GM21367 (cell line): ENCODE results near the gene PWWP2B.

Experiments
- ATAC-seq: cut with Tn5 transposase; IDR thresholded peaks from one replicate; pipeline ENCODE4 v1.9.1; 2021; ENCODE audit not compliant: unreplicated experiment

Gene PWWP2B

DNA sequence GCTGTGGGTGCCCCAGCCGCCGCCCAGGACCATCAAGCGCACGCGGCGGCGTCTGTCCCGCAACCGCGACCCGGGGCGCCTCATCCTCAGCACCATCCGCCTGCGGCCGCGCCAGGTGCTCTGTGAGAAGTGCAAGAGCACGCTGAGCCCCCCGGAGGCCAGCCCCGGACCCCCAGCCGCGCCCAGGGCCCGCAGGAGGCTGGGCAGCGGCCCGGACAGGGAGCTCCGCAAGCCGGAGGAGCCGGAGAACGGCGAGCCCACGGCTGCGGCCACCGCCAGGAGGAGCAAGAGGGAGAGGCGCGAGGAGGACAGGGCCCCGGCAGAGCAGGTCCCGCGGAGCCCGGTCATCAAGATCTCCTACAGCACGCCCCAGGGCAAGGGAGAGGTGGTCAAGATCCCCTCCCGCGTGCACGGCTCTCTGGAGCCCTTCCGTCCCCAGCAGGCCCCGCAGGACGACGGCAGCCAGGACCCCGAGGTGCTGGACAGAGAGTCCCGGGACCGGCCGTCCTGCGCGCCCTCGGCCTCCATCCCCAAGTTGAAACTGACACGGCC, 8.0 kb downstream of the PWWP2B start:
- ATAC-seq: no peak

DNA sequence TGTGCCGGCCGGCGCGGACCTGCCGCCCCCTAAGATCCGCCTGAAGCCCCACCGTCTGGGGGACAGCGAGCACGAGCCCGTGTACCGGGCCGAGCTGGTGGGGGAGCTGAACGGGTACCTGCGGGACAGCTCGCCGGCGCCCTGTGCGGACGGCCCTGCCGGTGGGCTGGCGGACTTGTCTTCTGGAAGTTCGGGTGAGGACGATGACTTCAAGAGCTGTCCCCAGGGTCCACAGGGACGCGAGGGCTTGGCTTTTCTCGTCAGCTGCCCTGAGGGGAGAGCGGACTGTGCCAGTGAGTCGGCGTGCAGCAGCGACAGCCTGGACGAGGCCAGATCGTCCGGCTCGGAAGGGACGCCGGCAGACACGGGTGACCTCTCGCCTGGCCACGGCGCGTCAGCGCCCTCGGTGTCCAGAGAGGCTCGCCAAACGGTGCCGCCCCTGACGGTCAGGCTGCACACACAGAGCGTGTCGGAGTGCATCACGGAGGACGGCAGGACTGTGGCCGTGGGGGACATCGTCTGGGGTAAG, 8.5 kb downstream of the PWWP2B start:
- ATAC-seq: no peak

DNA sequence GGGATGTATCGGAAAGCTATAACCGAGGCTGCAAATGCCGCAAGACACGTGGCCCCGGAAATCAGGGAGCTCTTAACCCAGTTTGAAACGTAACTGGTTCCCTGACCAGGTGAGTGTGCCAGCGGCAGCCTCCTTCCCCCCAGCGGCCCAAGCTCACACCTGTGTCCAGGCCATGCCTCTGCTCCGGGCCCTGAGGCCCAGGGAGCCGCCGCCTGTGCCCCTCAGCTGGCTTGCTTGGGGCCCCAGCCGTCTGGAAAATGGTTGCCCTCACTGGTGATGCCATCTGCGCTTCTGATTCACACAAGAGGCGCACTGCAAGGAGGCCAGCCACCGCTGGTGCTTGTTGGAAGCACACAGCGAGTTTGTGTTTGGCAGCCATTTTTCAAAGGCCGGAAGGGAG, 9.2 kb downstream of the PWWP2B start:
- ATAC-seq: no peak

DNA sequence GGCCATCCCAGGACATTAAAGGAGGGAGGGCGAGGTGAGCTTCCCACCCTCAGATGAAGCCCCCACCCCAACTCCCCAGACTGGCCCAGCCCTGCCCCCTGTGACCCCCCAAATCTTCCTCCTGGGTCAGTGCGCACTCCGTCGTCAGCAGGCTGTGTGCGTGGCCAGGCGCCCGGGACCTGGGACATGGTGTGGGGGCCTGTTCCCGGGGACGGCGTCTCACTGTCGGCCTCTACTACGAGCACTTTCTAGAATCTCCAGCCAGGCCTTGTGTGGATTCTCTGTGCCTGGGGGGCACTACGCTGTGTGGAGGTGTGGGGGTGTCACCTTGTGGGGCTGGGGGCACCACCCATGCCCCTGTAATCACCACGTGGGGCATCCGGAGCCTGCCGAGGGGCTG, 9.8 kb downstream of the PWWP2B start:
- ATAC-seq: no peak

GRCh38 chr10:132407243-132407746, 10.3 kb downstream of the PWWP2B start:
- no peak for ATAC-seq

DNA sequence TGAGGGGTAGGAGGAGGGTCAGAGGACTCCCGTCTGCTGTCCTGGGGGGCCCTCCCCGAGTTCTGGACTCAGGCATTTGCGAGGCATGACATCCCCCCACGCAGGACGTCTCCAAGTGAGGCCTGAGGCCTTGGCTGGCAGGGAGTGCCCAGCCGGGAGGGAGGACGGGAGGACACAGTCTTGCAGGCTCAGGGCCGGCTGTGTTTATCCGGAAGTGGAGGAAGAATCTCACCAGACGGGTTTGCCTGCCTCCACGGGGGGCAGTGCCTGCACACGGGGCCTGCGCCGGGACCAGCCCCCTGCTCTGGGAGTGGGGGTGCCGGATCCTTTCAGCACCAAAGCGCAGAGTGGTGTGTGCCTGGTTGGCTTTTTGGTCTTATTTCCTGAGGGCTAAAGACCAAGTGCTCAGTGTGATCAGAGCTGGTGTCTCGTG, 10.9 kb downstream of the PWWP2B start:
- ATAC-seq: no peak

DNA sequence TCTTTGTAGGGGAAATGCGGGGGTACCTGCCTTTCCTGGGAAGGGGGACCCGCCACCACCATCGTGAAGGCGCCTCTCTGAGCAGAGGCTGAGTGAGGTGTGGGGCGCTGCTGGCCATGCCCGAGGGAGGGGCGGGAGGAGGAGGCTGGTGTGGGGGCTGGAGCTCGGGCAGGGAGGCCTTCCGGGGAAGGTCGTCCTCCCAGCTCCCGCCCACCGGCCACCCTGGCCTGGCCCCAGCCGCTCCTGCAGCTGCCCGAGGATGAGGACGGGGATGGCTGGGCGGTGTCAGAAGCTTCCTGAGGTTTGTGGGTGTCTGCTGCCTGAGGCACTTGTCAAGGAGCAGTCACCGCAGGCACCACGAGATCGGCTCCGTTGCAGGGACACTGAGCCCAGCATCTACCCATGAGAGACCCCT, 11.4 kb downstream of the PWWP2B start:
- no peak for ATAC-seq

- no peak for ATAC-seq
Observed at GRCh38 chr10:132408823-132409666, 12.0 kb downstream of the PWWP2B start.

GRCh38 chr10:132409667-132410028, 12.6 kb downstream of the PWWP2B start:
- no peak for ATAC-seq

- ATAC-seq: no peak
Observed at GRCh38 chr10:132410056-132410778, 13.2 kb downstream of the PWWP2B start.

DNA sequence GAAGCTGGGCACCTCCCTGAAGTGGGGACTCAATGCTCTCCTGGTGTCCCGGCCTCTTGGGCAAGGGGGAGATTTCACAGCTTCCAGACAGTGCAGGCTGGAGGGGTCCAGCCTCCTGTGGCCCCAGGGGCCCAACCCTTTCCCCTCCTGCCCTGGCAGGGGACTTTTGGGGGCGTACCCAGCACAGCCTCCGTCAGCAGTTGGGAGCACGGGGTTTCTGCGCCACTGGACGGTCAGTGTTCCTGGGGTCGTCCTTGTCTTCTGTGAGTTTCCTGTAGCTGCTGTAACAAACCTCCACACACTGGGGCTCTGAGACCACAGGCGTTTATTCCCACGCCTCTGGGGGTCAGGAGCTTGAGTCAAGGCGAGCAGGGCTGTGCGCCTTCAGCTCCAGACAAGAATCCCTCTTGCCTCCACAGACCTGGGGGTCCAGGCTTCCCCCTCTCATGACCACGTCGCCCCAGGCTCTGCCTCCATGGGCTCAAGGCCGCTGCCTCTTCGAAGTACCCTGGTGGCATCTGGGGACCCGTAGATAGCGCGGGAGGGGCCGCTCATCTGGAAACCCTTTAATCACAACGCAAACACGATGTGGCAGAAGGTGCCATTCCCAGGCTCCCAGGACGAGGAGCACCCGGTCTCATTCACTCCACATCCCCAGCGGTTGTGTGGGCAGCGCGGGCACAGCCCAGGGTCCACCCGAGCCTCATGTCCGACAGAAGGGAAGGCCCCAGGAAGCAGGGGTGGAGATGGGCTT, 14.0 kb downstream of the PWWP2B start:
- ATAC-seq: no peak

- no peak for ATAC-seq
Observed at GRCh38 chr10:132411561-132412253, 14.7 kb downstream of the PWWP2B start.

- ATAC-seq: no peak
Observed at GRCh38 chr10:132412316-132413192, 15.6 kb downstream of the PWWP2B start.

GRCh38 chr10:132413226-132414205, 16.5 kb downstream of the PWWP2B start:
- ATAC-seq: no peak

DNA sequence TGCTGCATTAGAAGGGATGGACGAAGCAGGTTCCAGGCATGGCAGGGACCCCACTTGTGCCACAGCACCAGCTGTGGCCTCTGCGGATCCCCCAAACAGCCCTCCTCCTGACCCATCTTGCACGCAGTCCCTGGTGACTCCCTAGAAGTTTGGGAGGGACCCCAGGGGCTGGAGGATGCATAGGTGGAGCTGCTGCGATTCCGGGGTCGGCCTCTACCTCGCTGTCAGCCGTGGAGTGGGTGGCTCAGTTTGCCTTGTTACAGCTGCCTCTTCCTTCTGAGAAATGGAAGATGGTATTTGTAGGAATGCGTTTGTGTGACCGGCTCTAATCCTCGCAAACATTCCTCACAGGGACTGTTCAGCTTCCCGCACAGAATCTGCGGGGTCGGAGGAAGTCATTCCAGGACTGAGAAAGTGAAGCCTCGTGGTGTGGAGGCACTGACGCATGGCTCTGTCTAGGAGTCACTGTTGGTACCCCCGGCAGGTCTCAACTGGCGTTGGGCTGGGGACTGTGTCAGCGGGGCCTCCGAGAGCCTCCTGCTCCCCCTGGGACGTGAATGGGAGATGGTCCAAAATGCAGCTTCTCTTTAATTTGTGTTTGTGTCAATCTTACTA, 17.5 kb downstream of the PWWP2B start:
- no peak for ATAC-seq

GRCh38 chr10:132415255-132415654, 18.3 kb downstream of the PWWP2B start:
- ATAC-seq: no peak

GRCh38 chr10:132415956-132416355, 19.0 kb downstream of the PWWP2B start:
- ATAC-seq: no peak
